Measurements from ENCODE around the gene STXBP5.
"Not testable (repeated sequence)": the region's sequence is repeated elsewhere in the genome, so short reads cannot be mapped to it uniquely, and the experiment has no call there.

STXBP5 gene

GRCh38 chr6:147304016-147304415 lies 99.8 kb downstream of the STXBP5 start:
- DNase-seq: no peak

GRCh38 chr6:147310521-147310920 lies 106.3 kb downstream of the STXBP5 start:
- DNase-seq: no peak

GRCh38 chr6:147311218-147311617 lies 107.0 kb downstream of the STXBP5 start:
- DNase-seq: peak; percentile 30

GRCh38 chr6:147321260-147321659 lies 117.0 kb downstream of the STXBP5 start:
- no peak for DNase-seq

- peak; percentile 44 for DNase-seq
Measured at GRCh38 chr6:147322299-147323162, 118.3 kb downstream of the STXBP5 start.

GRCh38 chr6:147325557-147325956 lies 121.3 kb downstream of the STXBP5 start:
- DNase-seq: no peak

GRCh38 chr6:147331401-147331800 lies 127.2 kb downstream of the STXBP5 start:
- DNase-seq: no peak

GRCh38 chr6:147337921-147338320 lies 133.7 kb downstream of the STXBP5 start:
- no peak for DNase-seq

- no peak for DNase-seq
Measured at GRCh38 chr6:147341486-147341885, 137.3 kb downstream of the STXBP5 start.

- no peak for DNase-seq
Measured at GRCh38 chr6:147345902-147346301, 141.7 kb downstream of the STXBP5 start.

- DNase-seq: no peak
Measured at GRCh38 chr6:147347179-147347881, 143.1 kb downstream of the STXBP5 start.

- no peak for DNase-seq
Measured at GRCh38 chr6:147347882-147348575, 143.8 kb downstream of the STXBP5 start.

GRCh38 chr6:147361311-147361981 lies 157.2 kb downstream of the STXBP5 start:
- peak; percentile 4 for DNase-seq

- DNase-seq: no peak
Measured at GRCh38 chr6:147366290-147366689, 162.1 kb downstream of the STXBP5 start.

GRCh38 chr6:147371325-147371724 lies 167.1 kb downstream of the STXBP5 start:
- no peak for DNase-seq

- no peak for DNase-seq
Measured at GRCh38 chr6:147372806-147373205, 168.6 kb downstream of the STXBP5 start.

GRCh38 chr6:147378819-147379218 lies 174.6 kb downstream of the STXBP5 start:
- DNase-seq: no peak

- DNase-seq: not testable (repeated sequence)
Measured at GRCh38 chr6:147380841-147381240, 176.6 kb downstream of the STXBP5 start.

GRCh38 chr6:147381712-147382111 lies 177.5 kb downstream of the STXBP5 start:
- DNase-seq: peak; percentile 83

- peak; percentile 61 for DNase-seq
Measured at GRCh38 chr6:147382945-147383554, 178.8 kb downstream of the STXBP5 start.

GRCh38 chr6:147384029-147384428 lies 179.8 kb downstream of the STXBP5 start:
- DNase-seq: no peak
